Activated gamma-delta T cell (primary cell): ENCODE results near the gene TPPP3.

Experiments used
- DNase-seq: peaks from one replicate; lab custom pipeline; 2025; lab: John Stamatoyannopoulos, UW

The TPPP3 gene

GRCh38 chr16:67405336-67405735, 12.0 kb upstream of the TPPP3 start:
- no peak for DNase-seq

- DNase-seq, result no peak
These were observed 11.5 kb upstream of the TPPP3 start for GRCh38 chr16:67404740-67405226.

GRCh38 chr16:67403976-67404555, 10.8 kb upstream of the TPPP3 start:
- no peak for DNase-seq

GRCh38 chr16:67400901-67401300, 7.6 kb upstream of the TPPP3 start:
- DNase-seq, result no peak

GRCh38 chr16:67399749-67400704, 6.7 kb upstream of the TPPP3 start:
- DNase-seq, result no peak

- DNase-seq, result no peak
These were observed 6.0 kb upstream of the TPPP3 start for GRCh38 chr16:67399218-67399733.

- DNase-seq, result no peak
These were observed 5.4 kb upstream of the TPPP3 start for GRCh38 chr16:67398546-67399217.

- DNase-seq, result no peak
These were observed 4.7 kb upstream of the TPPP3 start for GRCh38 chr16:67397812-67398545.

- no peak for DNase-seq
These were observed 3.9 kb upstream of the TPPP3 start for GRCh38 chr16:67397036-67397801.

- no peak for DNase-seq
These were observed 3.1 kb upstream of the TPPP3 start for GRCh38 chr16:67396159-67397035.

- no peak for DNase-seq
These were observed 2.3 kb upstream of the TPPP3 start for GRCh38 chr16:67395458-67396158.

- no peak for DNase-seq
These were observed 1.8 kb upstream of the TPPP3 start for GRCh38 chr16:67395105-67395457.

GRCh38 chr16:67394155-67395104, 1.1 kb upstream of the TPPP3 start:
- DNase-seq, result no peak

- no peak for DNase-seq
These were observed 473 bp upstream of the TPPP3 start for GRCh38 chr16:67393788-67394154.

GRCh38 chr16:67392301-67393059, 818 bp downstream of the TPPP3 start:
- no peak for DNase-seq

- DNase-seq, result no peak
These were observed 1.6 kb downstream of the TPPP3 start for GRCh38 chr16:67391424-67392300.
